ENCODE data around the gene NXPE2.

DNA sequence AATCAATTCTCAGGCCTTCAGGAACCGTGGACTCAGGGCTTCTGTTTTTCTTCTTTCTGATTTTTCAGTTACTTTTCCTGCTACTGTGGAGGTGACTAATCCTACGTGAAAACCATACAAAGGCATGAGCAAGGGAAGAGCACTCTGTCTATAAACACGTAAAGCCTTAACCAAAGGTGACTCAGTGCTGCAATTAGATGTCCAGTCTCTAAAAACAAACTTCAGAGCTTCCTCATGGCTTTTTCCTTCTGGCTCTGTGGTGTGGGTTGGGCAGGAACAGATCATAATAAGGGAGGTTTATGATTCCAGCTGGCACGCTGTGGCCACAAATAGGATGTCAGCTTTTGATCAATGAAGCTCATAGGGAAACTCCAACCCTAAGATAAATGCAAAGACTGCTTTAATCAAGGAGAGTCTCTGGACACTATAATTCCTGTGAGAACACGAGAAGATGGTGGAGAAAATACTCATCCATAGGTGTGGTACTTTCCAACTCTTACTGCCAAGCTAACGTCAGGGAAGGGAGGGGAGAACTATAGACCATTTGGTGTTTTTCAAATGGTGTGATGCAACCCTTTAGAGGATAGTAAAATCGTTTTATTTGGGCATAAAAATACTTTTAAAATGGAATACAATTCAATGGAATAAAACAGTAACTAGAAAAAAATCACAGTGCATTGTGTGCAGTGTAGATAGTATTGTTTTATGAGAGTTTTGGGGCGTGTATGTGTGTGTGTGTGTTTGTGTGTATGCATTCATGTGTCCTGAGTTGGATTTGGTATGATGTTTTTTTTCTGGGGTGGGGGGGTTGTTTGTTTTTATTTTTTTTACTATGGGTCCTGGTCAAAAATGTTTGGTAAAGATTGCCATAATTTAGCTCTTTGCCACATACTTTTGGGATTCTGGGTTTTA lies at the start of gene NXPE2:
- TF ChIP-seq, protein P1, sequence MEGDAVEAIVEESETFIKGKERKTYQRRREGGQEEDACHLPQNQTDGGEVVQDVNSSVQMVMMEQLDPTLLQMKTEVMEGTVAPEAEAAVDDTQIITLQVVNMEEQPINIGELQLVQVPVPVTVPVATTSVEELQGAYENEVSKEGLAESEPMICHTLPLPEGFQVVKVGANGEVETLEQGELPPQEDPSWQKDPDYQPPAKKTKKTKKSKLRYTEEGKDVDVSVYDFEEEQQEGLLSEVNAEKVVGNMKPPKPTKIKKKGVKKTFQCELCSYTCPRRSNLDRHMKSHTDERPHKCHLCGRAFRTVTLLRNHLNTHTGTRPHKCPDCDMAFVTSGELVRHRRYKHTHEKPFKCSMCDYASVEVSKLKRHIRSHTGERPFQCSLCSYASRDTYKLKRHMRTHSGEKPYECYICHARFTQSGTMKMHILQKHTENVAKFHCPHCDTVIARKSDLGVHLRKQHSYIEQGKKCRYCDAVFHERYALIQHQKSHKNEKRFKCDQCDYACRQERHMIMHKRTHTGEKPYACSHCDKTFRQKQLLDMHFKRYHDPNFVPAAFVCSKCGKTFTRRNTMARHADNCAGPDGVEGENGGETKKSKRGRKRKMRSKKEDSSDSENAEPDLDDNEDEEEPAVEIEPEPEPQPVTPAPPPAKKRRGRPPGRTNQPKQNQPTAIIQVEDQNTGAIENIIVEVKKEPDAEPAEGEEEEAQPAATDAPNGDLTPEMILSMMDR (IDR thresholded peaks at IDR 0.05), result no peak
- no peak for TF ChIP-seq EP300 (IDR thresholded peaks at IDR 0.05)
- no peak for TF ChIP-seq POLR2A (IDR thresholded peaks at IDR 0.05)

All from ovary (tissue), 3 donors.